ENCODE data around the gene USP43.

USP43 gene

DNA sequence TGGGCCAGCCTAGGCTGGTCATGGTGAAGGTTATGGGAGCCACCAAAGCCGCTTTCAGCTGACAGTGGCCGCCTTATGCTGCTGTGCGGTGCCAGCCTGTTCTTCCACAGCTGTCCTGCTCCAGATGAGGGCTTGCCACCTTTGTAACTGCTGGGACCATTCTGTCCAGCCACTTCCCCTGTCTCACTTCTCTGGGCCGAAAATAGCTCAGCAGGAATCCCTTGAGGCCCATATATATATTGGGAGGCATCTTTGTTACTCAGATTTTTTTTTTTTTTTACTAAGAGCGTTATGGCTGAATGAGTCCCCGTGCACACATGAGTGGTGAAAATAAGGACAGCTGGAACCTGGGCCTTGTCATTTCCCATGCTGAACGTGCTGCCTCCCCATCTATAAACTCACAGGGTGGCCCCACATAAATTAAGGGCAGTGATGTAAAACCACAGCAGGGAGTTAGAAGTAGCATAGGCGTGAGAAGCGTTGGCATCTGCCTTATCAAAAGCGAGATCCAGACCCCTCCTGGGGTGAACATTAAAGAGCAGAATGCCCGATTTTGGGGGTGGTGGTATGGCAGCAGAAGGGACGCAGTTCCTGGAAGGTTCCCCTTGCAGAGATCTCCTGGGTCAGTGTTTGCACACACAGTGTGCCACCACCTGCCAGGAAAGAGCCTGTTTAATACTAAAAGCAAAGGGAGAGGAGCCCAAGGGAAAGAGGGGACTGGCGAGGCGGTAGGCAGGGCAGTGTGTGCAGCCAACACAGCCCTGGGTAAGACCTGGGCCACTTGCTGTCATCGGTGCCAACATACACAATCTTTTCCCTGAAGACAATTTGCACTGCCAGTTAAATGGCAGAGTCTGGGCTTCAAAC is 57.8 kb downstream of the USP43 start:
- TF ChIP-seq, protein P1, sequence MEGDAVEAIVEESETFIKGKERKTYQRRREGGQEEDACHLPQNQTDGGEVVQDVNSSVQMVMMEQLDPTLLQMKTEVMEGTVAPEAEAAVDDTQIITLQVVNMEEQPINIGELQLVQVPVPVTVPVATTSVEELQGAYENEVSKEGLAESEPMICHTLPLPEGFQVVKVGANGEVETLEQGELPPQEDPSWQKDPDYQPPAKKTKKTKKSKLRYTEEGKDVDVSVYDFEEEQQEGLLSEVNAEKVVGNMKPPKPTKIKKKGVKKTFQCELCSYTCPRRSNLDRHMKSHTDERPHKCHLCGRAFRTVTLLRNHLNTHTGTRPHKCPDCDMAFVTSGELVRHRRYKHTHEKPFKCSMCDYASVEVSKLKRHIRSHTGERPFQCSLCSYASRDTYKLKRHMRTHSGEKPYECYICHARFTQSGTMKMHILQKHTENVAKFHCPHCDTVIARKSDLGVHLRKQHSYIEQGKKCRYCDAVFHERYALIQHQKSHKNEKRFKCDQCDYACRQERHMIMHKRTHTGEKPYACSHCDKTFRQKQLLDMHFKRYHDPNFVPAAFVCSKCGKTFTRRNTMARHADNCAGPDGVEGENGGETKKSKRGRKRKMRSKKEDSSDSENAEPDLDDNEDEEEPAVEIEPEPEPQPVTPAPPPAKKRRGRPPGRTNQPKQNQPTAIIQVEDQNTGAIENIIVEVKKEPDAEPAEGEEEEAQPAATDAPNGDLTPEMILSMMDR (IDR thresholded peaks at IDR 0.05; ENCODE audit: control extremely low read depth, extremely low read depth, low read depth, missing control alignments): no peak
- DNase-seq (ENCODE audit: extremely low spot score): no peak
- ChIA-PET CTCF (no interaction called here), POLR2A (no interaction called here)

DNA sequence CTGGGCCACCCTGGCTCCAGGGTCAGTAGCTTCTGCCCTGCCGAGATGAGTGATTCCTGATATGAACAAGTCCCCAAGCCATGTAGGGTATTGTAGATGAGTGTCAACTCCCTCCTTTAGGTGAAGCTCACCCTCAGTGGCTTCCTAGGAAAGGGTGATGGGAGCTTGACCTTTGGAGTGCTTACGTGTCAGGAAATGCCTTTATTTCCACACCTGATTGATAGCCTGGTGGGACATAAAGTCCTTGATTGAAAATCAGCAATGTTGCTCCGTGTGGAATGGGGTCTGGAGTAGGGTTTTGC is 58.4 kb downstream of the USP43 start:
- POLR2A ChIA-PET: no interaction called here
- TF ChIP-seq, protein P1 (IDR thresholded peaks at IDR 0.05; ENCODE audit: control extremely low read depth, extremely low read depth, low read depth, missing control alignments): no peak
- CTCF ChIA-PET: no interaction called here
- DNase-seq (ENCODE audit: extremely low spot score): no peak

DNA sequence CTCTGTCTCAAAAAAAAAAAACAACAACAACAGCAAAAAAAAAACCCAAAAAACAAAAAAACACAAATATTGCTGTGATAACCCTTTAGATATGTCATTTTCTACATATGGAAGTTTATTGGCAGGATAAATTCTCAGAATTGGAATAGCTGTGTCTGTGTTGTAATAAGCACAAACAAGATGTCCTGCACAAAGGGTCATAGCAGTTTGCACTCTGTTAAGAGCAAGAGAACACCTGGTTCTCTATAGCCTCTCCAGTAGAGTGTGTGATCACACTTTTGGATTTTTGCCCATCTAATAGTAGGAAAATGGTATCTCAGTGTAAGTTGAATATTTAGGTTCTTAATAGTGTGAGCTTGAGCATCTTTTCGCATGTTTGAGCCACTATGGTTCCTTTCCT is 60.4 kb downstream of the USP43 start:
- no peak for DNase-seq (ENCODE audit: extremely low spot score)
- TF ChIP-seq, protein P1 (IDR thresholded peaks at IDR 0.05; ENCODE audit: control extremely low read depth, extremely low read depth, low read depth, missing control alignments): no peak
- POLR2A ChIA-PET: no interaction called here
- CTCF ChIA-PET: no interaction called here

DNA sequence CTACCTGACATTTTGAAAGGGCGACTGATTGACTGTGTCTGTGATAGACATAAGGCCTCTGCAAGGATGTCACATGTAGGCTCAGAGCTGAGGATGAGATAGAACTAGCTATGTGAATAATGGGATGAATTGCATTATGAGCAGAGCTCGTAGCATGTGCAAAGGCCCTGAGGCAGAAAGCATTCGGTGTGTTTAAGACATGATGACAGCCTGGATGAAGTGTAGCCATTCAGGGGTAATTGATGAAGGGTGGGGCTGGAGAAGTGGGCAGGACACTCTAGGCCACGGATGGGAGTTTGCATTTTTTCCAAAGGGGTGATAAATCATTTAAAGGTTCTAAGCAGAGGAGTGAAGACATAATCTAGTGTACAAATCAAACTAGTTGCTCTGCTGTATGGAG is 62.6 kb downstream of the USP43 start:
- DNase-seq (ENCODE audit: extremely low spot score): no peak
- ChIA-PET POLR2A (no interaction called here), CTCF (interaction anchor here (0.9 kb wide), 1 partner anchor 21 kb away, joined by 3 read pairs; no protein-coding TSS in a partner anchor)
- TF ChIP-seq, protein P1 (IDR thresholded peaks at IDR 0.05; ENCODE audit: control extremely low read depth, extremely low read depth, low read depth, missing control alignments): no peak

DNA sequence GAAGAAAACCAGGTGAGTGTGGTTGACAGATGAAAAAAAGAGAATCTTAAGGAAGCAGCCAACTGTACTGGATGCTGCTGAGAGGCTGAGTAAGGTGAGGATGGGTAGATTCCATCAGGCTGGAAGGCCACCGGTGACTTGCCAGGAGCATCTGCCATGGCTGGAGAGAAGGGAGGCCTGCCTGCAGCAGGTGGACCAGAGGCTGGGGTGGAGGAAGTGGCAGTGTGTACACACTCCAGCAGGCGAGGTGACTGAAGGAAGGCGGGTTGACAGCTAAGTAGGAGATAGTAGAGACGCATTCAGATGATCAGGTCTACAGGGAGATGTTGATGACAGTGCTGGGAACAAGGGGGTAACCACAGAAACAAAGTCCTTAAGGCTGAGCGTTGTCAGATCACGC is 69.5 kb downstream of the USP43 start:
- ChIA-PET POLR2A (interaction anchor here (0.7 kb wide), 1 partner anchor 802 kb away, joined by 3 read pairs; no protein-coding TSS in a partner anchor), CTCF (interaction anchor here (1.0 kb wide), 1 partner anchor 54 kb away, joined by 3 read pairs; no protein-coding TSS in a partner anchor)
- TF ChIP-seq, protein P1 (IDR thresholded peaks at IDR 0.05; ENCODE audit: control extremely low read depth, extremely low read depth, low read depth, missing control alignments): no peak
- DNase-seq (ENCODE audit: extremely low spot score): no peak

DNA sequence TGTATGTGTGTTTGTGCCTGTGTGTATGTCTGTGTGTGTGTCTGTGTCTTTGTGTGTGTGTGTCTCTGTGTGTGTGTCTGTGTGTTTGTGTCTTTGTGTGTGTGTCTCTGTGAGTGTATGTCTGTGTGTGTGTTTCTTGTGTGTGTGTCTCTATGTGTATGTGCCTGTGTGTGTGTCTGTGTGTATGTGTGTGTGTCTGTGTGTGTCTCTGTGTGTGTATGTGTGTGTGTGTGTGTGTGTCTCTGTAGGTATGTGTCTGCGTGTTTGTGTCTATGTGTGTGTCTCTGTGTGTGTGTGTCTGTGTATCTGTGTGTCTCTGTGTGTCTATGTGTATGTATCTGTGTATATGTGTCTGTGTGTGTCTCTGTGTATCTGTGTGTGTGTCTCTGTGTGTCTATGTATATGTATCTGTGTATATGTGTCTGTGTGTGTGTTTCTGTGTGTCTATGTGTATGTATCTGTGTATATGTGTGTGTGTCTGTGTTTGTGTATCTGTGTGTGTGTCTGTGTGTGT is 70.2 kb downstream of the USP43 start:
- no peak for DNase-seq (ENCODE audit: extremely low spot score)
- TF ChIP-seq, protein P1 (IDR thresholded peaks at IDR 0.05; ENCODE audit: control extremely low read depth, extremely low read depth, low read depth, missing control alignments): no peak
- CTCF ChIA-PET: interaction anchor here (1.0 kb wide), 1 partner anchor 53 kb away, joined by 3 read pairs; no protein-coding TSS in a partner anchor
- POLR2A ChIA-PET: interaction anchor here (0.7 kb wide), 1 partner anchor 803 kb away, joined by 3 read pairs; no protein-coding TSS in a partner anchor
